ENCODE data around the gene RAB11FIP4. TPM values are rescaled to one million over a fixed set of nuclear protein-coding genes. Genes with fewer than 3 reads are reported as not detected.

The RAB11FIP4 gene
- total and polyA plus RNA-seq, 9 of the 15 experiments (the other 6 are each of a cell fraction or from before 2014, with no cell fraction given) = 0.62 to 16.6 (median 8.9) TPM

DNA sequence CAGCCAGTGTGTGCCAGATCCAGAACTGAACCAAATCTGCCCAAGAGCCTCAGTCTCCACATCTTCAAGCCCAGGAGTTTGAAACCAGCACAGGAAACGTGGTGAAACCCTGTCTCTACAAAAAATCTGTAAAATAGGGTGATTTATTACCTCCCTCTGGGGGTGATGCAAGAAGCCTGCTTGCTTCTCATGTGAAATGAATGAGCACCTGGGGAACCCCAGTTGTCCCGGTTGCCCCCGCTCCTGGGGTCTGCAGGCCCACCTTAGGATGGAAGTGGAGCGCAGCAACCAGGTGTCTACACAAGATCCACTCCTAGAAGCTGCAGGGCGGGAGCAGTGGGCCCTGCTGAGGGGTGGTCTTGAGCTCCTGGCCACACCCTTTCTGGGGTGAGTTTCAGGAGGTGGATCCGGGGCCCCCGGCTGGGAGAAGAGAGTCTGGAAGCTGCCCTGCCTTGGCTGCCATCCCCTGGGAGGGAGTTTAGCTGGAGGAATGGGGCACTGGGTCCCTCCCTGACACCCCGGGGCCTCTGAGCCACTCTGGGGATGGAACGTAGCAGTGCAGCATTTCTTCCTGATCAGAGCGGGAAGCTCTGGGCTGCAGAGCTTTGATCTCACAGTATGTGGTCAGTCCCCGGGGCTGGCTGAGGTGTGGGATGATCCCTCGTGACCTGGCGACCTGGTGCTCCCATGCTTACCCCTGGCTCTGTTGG is 117.8 kb downstream of the RAB11FIP4 start (continued):
- no peak for TF ChIP-seq NFE2L1 (tag; IDR thresholded peaks at IDR 0.05; ENCODE audit: borderline replicate concordance, low read depth)
- TF ChIP-seq, protein P1, sequence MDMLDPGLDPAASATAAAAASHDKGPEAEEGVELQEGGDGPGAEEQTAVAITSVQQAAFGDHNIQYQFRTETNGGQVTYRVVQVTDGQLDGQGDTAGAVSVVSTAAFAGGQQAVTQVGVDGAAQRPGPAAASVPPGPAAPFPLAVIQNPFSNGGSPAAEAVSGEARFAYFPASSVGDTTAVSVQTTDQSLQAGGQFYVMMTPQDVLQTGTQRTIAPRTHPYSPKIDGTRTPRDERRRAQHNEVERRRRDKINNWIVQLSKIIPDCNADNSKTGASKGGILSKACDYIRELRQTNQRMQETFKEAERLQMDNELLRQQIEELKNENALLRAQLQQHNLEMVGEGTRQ (CRISPR knock-in tag; IDR thresholded peaks at IDR 0.05) = peak; percentile 4; the same call in 1 of the 2 replicates
- no peak for TF ChIP-seq NCOA6 (IDR thresholded peaks at IDR 0.05)
- no peak for TF ChIP-seq MED1 (CRISPR knock-in tag; IDR thresholded peaks at IDR 0.05; ENCODE audit: borderline replicate concordance)
- no peak for TF ChIP-seq CHD2 (IDR thresholded peaks at IDR 0.05; ENCODE audit: low read depth, low read length)
- no peak for TF ChIP-seq PTBP1 (IDR thresholded peaks at IDR 0.05; ENCODE audit: low read depth, low read length)
- TF ChIP-seq RBFOX2 (IDR thresholded peaks at IDR 0.05; ENCODE audit: low read depth, low read length) = peak; percentile 52
- TF ChIP-seq POU5F1 (IDR thresholded peaks at IDR 0.05; ENCODE audit: borderline replicate concordance, low read depth, low read length, partially characterized antibody) = no peak

DNA sequence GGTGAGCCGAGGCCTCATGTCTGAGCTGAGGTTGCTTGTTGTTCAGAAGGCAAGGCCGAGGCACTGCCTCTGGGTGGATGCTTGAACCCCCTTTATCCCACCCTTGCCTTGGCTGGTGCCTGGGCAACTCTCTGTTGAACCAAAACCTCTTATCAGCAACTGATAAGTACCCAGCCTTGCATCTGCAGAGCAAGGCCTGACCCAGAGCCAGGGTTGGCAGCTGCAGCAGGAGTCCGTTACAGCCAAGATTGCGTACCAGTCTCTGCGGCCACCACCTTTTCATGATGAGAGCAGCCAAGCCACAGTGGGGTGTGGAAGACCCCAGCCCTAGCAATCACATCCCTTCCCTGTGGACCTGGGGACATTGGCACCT is 118.3 kb downstream of the RAB11FIP4 start:
- BruUV-seq (replicated peaks) = no TSS peak
- Histone ChIP-seq H3K27ac (ENCODE audit: extremely low read depth, low read depth, low read length) (peak overlapping the region; percentile 71; the same call in 1 of the 3 replicates), H3K9ac (ENCODE audit: insufficient read depth in 1 of 2, low read depth in 2 of 2, low read length in 2 of 2) (peak overlapping the region; percentile 65 to 84; a peak in 3 of 4 replicates), H3K27me3 (ENCODE audit: control insufficient read depth in 2 of 2, insufficient read depth in 2 of 2, low read length in 2 of 2) (no peaks in the 10 kb centered on the region), H3K4me2 (ENCODE audit: insufficient read depth, low read length) (no peak overlapping the region; the same call in 1 of the 2 replicates), H4K20me1 (replicated peaks; ENCODE audit: control insufficient read depth, insufficient read depth, low read length) (peaks cover 3% of the 10 kb centered on the region; the same call in 1 of the 2 replicates), H3K9me3 (replicated peaks; ENCODE audit: control insufficient read depth, insufficient read depth, low read depth, low read length) (no peaks in the 10 kb centered on the region), H3K9me1 (ENCODE audit: control insufficient read depth, insufficient read depth, low read length) (peaks cover 15% of the 10 kb centered on the region), H3K79me2 (ENCODE audit: control insufficient read depth, insufficient read depth, low read length) (peaks cover 9% of the 10 kb centered on the region; the same call in 1 of the 3 replicates), H3K36me3 (ENCODE audit: control insufficient read depth, insufficient read depth, low read length) (no peaks in the 10 kb centered on the region), H3K4me1 (replicated peaks in 1 of 2; ENCODE audit: control insufficient read depth in 2 of 2, insufficient read depth in 2 of 2, low read length in 2 of 2) (peaks cover 27 to 42% of the 10 kb centered on the region in 2 experiments), H3K4me3 (no peak overlapping the region), H2AFZ (ENCODE audit: low read depth, low read length) (no peak overlapping the region)
- in situ Hi-C loops (cut with MboI) = loop anchor here (10.0 kb wide), 1 partner anchor 495 kb away; no protein-coding TSS in a partner anchor
- ChIA-PET POLR2A (interaction anchor here (0.9 to 1.8 kb wide), 2 partner anchors 8 to 12 kb away, joined by 4 to 6 read pairs; no protein-coding TSS in a partner anchor), CTCF (ENCODE audit: low intra/inter-chr PET ratio) (no interaction called here)
- FAIRE-seq (no peak), ATAC-seq (no peak), DNase-seq (ENCODE audit: extremely low read depth in 1 of 4, low spot score in 3 of 4) (no peak)
- intact Hi-C loops (cut with micrococcal nuclease) = loop anchor here (5.0 kb wide), 1 partner anchor 52 kb away; no protein-coding TSS in a partner anchor
- TF ChIP-seq RCOR1 (IDR thresholded peaks at IDR 0.05; ENCODE audit: borderline replicate concordance in 1 of 2, low read depth in 2 of 2, low read length in 2 of 2) (0 out of 4 replicates have a peak, but pooled peaks of 1 of the 2 experiments have one; percentile 0), PHF21A (IDR thresholded peaks at IDR 0.05; ENCODE audit: borderline replicate concordance, low read depth) (no peak)
- 86% methylated on average over 4 of the region's 5 CpGs for WGBS (ENCODE audit: insufficient coverage, low coverage, missing lambda C conversion rate)

All from K562 (cell line).